Stimulated activated CD4-positive, alpha-beta T cell treated with anti-CD3 and anti-CD28 coated beads, TNF-alpha, amount 100 ng/mL, for 24 hours (primary cell): ENCODE results near the gene RBM20.
"Not testable (repeated sequence)": the region's sequence is repeated elsewhere in the genome, so short reads cannot be mapped to it uniquely, and the experiment has no call there.

Source experiments
- DNase-seq, 3 experiments: peaks; one replicate each; pipeline ENCODE4 v3.0.0-alpha.2; 2020; ENCODE audit warnings: low read depth in 3 of 3

RBM20 gene

DNA sequence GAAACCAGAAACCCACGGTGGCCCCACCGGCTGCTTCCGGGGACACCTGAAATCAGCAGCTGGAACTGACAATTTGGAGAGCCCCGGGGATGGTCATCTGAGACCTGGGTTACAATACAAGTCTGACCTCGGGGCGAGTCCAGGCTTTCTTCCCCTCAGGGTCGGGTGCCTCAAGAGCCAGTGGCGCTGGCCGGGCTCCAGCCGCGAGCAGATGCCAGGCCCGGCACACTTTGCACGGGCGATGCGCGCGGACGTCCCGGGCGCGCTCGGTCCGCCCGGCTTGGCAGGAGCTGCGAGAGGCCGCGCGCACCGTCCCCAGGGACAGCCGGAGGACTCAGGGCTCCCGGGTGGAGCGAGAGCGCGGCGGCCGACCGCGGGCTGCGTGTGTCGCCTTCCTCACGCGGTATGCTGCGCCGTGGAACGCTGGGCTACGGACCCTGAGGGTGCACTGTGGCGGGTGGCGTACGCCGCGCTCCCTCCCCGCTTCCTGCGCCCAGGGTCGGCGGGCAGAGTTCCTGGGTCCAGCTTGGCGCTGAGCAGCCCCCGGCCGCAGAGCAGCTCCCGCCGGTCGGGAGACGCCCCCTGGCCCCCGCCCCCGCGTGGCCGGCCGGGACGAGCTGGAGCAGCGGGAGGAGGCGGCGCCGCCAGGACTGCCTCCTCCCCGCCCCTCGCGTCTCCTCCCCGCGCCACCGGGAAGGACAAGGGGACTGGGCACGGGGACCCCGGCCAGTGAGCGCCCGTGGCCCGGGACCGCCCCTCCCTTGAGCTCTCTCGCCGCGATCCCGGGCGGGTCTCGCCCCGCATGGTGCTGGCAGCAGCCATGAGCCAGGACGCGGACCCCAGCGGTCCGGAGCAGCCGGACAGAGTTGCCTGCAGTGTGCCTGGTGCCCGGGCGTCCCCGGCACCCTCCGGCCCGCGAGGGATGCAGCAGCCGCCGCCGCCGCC is at the start of gene RBM20:
Gene RBM20, plus strand, starts transcription at position 684 of the 945 bp plus-strand sequence. Its CDS starts 119 bp downstream, at position 803.
- peak in 1 of 3 experiments; percentile 14 for DNase-seq

DNA sequence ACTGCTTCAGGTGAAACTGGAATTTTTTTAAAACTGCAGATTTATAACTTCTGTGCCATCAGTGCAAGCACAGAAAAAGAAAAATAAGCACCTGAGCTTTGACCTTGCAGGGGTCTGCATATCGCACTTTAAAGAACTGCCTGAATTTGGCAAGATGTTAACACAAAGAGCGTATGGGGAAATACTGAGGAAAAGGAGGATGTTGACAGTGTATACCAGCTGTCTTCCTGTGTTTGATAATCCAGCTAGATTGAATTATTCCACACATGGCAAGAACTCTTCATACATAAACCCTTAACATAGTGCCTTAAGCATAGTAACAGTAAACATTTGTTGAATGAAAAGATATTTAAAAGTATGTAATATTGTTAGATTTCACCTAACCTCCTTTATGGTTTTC is 46.7 kb upstream of the RBM20 start:
- DNase-seq = no peak

DNA sequence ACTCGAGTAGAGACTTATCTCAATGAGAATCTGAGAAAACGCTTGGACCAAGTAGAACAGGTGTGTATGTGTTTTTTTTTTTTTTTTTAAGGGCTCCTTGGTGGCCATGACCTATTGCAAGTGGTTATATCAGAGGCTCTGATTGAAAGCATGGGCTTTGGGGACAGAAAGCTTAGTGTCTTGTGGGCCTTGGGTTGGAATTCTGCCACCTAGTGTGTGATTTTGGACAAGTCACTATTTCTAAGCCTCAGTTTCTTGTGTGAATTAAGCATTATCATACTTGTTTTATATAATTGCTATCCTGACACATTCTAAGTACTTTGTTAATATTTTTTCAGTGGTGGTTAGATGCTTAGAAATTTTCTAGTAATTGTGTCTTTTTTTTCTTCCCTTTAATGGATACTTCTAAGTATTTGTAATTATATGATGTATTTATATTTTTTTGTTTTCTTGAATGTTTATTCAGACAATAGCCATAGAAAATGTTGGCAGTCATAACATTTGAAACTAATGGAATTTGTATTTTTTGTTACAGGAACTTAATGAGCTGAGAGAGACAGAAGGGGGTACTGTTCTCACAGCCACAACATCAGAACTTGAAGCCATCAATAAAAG is 43.5 kb upstream of the RBM20 start:
- no peak for DNase-seq

DNA sequence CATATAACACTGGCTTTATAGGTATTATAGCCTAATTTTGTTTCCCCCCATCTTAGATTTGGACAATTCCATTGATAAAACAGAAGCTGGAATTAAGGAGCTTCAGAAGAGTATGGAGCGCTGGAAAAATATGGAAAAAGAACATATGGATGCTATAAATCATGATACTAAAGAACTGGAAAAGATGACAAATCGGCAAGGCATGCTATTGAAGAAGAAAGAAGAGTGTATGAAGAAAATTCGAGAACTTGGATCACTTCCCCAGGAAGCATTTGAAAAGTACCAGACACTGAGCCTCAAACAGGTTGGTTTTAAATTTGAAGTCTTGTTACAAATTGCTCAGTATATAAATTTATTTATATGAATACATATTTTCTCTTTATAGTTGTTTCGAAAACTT is 42.6 kb upstream of the RBM20 start:
- no peak for DNase-seq

DNA sequence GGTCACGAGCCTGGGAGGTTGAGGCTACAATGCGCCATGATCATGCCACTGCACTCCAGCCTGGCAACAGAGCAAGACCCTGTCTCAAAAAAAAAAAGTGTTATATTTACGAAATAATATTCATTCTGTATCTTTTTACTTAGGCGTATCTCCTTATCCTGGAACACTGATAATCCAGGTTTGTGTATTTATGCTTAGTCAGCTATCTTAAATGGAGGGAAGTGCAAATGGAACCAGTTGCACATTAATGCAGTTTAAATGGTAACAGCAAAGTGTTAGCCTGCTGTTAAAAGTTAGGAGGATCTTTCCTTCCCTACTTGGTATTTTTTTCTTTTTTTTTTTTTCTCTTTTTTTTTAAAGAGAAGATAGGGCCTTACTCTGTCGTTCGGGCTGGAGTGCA is 36.0 kb upstream of the RBM20 start:
- DNase-seq = no peak

DNA sequence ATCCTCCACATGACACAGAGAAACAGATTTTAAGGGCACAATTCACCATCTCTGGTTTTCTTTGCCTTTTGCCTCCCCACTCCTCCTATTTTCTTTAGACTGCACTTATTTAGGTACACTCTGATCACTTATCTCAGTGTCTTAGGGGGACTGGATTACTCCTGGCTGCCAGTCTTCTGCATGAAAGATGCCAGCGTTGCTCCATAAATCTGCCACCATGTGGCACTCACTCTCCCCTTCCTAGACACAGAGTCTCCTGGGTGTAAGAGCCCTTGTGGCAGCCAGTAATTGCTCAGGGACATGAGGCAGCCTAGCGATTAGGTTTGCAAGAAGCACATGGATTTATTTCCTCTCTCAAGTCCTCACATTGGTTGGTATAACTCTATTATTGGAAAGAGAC is 34.5 kb upstream of the RBM20 start:
- DNase-seq = no peak

DNA sequence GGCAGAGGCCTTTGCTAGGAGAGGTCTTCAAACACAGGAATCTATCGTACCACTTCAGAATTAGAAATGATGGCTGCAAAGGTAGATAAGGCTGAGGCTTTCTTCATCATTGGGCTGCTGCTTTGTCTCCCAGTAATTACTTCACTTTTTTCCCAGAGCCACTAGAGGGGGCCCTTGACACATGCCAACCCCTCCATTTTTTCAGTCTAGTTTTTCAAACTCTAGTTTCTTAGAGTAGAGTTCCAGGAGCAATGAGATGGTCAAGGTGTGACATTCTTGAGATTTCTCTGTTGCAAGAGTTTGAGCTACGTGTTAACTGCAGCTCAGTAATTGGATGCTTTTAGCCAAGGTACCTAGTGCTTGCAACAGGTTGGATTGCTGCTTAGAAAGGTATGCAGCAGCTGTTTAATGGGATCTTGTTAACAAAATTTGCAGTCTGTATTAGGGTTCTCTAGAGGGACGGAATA is 33.8 kb upstream of the RBM20 start:
- peak in 2 of 3 experiments; percentile 28 to 52 for DNase-seq

DNA sequence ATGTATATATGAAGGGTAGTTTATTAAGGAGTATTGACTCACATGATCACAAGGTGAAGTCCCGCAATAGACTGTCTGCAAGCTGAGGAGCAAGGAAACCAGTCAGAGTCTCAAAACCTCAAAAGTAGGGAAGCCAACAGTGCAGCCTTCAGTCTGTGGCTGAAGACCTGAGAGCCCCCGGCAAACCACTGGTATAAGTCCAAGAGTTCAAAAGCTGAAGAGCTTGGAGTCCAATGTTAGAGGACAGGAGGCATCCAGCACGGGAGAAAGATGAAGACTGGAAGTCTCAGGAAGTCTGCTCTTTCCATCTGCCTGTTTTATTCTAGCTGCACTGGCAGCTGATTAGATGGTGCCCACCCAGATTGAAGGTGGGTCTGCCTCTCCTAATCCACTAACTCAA is 33.4 kb upstream of the RBM20 start:
- not testable (repeated sequence) for DNase-seq

DNA sequence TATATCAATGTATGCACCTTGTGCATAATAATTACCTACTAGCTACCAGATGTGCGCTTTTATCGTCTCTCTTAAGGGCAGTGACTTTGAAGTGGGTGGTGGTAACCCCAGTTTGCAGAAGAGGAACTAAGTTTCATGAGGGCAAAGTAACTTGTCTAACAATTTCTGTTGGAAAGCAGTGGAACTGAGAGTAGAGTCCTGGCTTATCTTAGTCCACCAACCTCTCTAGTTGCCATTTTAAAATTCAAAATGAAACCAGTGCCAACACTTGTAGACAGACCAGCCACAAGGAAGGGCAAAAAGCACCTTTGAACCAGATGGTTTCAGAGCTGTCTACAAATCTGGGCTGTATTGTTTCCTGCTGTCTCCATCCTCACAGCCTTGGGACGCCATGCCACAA is 32.0 kb upstream of the RBM20 start:
- DNase-seq = no peak

DNA sequence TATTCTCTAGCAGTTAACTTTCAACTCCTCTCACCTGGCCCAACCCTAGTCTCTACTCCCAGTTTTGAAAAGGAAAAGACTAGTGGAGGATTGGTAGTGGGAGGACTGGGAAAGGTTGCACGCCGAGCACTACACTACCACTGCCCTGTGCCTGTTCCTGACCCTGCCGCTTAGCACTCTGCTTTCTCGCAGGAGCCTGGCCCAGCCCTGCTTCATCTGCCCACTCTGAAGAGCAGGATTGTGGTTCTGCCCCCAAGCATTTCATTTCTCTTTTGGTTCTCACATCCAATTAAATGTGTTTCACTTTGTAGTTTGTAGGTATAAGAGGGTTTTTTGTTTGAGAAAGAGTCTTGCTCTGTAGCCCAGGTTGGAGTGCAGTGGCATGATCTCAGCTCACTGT is 31.5 kb upstream of the RBM20 start:
- DNase-seq = no peak

DNA sequence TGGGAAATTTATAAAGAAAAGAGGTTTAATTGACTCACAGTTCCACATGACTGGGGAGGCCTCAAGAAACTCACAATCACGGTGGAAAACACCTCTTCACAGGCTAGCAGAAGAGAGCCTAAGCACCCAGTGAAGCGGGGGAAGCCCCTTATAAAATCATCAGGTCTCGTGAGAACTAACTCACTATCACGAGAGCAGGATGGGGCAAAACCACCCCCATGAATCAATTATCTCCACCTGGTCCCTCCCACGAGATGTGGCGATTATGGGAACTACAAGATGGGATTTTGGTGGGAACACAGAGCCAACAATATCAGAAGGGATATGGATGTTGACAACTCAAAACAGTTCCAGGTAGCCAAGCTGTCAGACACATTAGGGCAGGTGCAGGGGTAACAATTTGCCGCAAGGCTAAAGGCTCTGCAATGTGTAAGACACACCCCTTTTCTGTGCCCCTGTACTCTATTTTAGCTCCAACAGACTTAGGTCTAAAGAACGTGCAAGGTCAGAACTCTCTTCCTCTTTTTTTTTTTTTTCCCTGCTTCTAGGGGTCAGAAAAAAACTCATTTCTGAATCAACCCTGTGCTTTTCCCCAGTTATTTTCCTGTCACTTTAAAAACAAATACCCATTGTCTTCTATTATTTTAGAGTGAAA is 30.7 kb upstream of the RBM20 start:
- peak in 2 of 3 experiments; percentile 31 to 43 for DNase-seq

DNA sequence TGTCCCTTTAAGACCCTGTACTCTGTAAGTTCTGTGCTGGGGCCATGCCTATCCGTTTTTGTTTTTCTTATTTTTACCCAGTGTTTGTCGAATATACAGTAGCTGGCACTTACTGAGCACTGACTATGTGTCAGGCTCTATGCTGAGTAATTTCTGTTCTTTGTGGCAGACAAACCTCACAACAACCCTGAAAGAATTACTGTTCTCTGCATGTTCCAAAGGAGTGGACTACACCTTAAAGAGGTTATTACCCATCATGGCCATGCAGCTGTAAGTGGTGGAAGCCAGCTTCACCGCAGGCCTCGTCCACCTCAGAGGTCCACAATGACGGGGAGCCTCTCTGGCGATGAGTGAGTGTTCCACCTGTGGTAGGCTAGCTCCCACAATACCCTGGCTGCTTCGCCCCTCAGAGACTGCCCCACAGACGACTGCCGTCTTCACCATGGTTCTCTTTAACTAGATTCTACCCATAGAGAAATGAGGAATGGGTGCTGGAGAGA is 30.1 kb upstream of the RBM20 start:
- DNase-seq = no peak

DNA sequence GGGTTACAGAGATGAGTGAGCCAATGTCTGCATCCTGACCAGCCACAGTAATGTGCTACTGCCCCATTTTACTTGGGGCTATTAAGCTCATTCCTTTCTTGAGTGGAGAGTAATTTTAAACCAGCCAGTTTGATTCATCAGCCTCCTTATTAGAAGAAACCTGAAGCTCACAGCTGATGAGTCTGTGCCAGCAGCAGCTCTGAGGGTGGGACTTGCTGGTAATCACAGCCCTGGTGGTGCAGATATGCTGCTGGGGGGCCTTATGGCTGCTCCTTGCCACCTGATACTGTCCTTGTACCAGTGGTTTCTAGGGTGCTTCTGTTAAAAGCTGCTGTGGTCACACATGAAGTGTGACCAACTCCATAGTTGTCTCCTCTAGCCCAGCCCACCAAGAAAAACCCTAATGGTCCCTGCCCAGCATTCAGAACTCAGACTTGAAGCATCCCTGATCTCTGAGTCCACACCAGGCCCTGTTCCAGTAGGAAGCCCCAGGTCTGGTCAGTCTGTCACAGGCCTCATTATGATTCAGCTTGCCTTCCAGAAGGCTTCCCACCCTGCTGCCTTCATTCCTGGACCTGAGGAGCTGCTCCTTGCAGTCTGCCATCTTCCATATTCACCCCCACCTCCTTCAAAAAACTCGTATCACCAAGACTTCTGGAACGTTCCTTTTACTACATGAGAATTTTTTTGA is 28.9 kb upstream of the RBM20 start:
- no peak for DNase-seq

DNA sequence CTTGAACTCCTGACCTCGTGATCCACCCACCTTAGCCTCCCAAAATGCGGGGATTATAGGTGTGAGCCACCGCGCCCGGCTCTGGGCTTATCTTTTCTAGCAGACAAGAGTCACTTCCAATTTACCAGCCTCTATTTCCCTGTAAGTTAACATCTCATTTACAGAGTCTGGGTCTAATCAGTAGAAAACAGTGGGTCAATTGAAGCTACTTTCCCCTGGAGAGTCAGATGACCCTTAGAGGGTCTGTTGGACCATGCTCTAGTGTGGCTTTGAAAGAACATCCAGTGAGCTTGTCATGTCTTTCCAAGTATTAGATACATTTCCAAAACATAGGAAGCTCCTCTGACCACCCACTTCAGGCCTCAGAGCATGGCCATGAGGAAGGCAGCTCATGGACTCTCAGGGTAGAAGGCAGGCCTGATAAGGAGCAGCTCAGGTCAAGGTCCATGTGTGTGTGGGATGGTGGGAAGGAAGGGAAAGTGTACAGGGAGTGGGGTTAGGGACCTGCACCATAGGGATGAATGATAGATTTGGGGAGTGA is 27.6 kb upstream of the RBM20 start:
- no peak for DNase-seq

DNA sequence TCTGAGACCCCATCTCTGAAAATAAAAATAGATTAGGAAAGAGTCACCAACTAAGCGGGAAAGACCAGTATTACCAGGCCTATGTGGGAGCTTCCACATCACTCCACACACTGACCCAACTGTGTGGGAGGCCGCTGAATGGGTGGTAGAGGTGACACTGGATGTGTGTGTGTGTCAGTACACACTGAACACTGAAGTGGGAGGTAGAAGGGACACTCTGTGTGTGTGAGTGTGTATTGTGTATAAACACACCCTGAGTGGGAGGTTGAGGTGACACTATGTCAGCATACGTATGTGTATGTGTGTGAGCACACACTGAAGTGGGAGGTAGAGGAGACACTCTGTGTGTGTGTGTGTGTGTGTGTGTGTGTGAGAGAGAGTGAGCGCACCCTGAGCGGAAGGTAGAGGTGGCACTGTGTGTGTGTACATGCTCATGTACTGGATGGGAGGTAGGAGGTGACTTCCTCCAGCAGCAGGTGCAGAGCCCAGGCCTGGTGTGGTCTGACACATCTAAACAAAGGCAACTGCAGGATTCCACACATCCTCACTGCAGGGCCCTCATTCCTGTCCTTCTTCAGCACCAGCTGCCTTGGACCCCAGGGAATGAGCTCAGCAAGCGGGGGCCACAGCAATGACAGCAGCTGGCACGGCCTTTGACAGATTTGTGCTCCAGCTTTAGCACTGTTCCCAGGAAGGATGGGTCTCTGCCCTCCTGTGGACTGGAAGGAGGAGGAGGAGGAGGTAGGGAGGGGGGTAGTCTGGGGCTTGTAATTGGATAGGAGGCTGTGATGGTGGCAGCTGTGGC is 26.5 kb upstream of the RBM20 start:
- DNase-seq = no peak

DNA sequence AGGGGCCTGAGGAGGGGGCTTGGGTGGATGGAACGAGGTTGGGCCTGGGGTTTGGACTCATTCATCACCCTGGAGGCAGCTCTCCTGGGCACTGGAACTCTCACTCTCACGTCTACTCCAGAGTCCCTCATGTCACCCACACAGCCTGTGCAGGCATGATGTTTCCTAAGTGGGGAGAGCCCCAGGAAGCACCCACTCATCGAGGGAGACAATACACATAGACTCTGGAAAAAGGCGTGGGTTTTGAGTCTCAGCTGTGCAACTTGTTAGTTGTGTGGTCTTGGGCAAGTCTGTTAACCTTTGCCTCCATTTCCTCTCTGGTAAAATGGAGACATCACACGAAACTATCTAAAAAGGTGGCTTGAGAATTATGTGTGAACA is 25.9 kb upstream of the RBM20 start:
- peak in 2 of 3 experiments; percentile 28 to 50 for DNase-seq

DNA sequence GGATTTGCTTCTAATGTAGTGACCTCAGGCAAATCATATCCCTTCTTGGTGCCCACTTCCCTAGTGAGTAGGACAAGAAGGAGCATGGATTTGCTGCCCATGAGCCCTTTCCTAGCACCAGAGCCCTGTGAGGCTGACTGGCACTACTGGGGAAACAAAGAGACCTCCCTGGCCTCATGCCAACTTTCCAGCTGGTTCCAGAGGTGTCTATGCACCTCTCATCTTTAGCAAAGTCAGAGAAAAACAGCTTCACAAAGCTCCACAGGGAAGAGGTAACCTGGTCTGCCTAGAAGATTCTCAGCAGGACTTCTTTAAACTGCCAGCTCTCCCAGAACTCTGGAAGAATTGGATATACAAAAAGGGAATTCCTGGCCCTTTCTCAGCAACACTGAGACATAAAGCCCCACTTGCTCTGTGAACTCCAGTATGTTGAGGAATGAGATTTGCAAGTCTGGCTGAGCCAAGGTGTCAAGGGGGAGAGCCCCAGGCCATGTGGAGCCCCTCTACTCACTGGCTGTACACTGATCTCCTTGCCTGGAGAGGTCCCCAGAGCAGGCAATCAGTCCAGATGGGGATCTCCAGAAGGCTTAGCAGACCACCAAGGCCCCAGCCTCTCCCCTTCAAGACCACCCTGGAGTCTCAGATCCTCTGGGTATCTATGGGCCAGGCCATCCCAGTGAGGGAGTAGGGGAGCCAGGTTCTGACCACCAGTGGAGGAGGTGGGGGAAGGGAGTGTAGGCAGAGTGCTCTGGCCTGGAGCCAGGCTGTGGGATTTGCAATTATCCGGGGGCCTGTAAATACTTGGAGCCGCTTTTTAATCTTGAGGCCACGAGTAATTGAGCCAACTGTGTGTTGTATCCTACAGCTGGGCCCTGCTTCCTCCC is 24.4 kb upstream of the RBM20 start:
- DNase-seq = no peak

DNA sequence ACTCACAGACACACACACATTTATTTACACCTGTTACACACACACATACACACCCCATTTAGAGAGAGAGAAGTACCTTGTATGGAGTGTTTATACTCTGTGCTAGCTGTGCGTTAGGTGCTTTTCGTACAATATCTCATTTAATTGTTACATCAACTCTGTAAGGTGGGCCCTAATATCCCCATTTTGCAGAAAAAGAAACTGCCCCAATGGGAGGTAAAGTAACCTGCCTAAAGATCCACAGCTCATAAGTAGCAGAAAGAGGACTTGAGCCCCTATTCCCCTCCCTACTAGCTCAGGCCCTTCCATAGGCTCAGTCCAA is 23.8 kb upstream of the RBM20 start:
- DNase-seq = no peak

DNA sequence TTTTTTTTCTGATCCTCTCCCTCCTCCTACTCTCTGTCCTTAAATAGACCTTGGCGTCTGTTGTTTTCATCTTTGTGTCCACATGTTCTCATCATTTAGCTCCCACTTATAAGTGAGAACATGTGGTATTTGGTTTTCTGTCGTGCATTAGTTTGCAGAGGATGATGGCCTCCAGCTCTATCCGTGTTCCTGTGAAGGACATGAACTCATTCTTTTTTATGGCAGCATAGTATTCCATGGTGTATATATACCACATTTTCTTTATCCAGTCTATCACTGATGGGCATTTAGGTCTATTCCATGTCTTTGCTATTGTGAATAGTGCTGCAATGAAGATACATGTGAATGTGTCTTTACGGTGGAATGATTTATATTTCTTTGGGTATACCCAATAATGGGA is 20.8 kb upstream of the RBM20 start:
- DNase-seq = not testable (repeated sequence)
